ENCODE data around the gene TMEM116. TPM values are rescaled to one million over a fixed set of nuclear protein-coding genes. Genes with fewer than 3 reads are reported as not detected.

The TMEM116 gene
- total RNA-seq, 4 donors from 2014 or later = 3.5 to 8.4 (median 7.5) TPM

DNA sequence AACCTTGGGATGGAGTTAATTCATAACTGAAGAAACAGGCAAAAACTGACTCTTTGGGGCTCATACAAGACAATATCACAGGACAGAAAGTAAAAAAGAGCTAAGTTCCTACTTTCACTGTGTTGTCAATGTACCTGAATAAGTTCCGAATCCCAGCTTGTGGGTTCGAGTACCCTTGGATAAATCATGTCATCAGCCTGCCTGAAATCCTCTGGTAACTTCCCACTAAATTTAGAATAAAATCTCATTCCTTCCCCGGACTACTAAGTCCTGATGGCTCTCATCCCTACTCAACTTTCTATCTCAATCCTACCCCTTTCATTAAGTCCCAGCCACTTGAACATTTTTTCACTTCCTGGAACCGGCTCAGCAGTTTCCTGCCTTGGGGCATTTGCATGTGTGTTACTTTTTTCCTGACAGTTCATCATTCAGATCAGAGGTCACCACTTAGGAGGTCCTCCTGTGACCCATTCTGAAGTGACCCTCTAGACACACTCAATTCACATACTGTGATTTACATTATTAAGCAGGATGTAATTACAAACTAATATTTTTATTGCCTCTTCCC lies 12.9 kb upstream of the TMEM116 start:
- peaks cover 25 to 72% (median 59%) of the 10 kb centered on the region in 4 donors for H3K36me3 ChIP-seq
- TF ChIP-seq POLR2AphosphoS5 (IDR thresholded peaks at IDR 0.05) (no peak), EP300 (IDR thresholded peaks at IDR 0.05) (no peak), POLR2A (IDR thresholded peaks at IDR 0.05; ENCODE audit: low read depth) (no peak)
- TF ChIP-seq, protein P1, sequence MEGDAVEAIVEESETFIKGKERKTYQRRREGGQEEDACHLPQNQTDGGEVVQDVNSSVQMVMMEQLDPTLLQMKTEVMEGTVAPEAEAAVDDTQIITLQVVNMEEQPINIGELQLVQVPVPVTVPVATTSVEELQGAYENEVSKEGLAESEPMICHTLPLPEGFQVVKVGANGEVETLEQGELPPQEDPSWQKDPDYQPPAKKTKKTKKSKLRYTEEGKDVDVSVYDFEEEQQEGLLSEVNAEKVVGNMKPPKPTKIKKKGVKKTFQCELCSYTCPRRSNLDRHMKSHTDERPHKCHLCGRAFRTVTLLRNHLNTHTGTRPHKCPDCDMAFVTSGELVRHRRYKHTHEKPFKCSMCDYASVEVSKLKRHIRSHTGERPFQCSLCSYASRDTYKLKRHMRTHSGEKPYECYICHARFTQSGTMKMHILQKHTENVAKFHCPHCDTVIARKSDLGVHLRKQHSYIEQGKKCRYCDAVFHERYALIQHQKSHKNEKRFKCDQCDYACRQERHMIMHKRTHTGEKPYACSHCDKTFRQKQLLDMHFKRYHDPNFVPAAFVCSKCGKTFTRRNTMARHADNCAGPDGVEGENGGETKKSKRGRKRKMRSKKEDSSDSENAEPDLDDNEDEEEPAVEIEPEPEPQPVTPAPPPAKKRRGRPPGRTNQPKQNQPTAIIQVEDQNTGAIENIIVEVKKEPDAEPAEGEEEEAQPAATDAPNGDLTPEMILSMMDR (IDR thresholded peaks at IDR 0.05) = no peak
- H3K4me3 ChIP-seq = no peak overlapping the region
- no peak for DNase-seq (ENCODE audit: extremely low spot score)
- WGBS = 77% methylated on average over 4 of the region's 4 CpGs
- intact Hi-C loops (cut with DNase I) = no loop called here
- no peaks in the 10 kb centered on the region for H3K9me3 ChIP-seq
- no peak overlapping the region for H3K27ac ChIP-seq (replicated peaks in 1 of 4)
- H3K4me1 ChIP-seq = no peaks in the 10 kb centered on the region
- H3K27me3 ChIP-seq = no peaks in the 10 kb centered on the region

DNA sequence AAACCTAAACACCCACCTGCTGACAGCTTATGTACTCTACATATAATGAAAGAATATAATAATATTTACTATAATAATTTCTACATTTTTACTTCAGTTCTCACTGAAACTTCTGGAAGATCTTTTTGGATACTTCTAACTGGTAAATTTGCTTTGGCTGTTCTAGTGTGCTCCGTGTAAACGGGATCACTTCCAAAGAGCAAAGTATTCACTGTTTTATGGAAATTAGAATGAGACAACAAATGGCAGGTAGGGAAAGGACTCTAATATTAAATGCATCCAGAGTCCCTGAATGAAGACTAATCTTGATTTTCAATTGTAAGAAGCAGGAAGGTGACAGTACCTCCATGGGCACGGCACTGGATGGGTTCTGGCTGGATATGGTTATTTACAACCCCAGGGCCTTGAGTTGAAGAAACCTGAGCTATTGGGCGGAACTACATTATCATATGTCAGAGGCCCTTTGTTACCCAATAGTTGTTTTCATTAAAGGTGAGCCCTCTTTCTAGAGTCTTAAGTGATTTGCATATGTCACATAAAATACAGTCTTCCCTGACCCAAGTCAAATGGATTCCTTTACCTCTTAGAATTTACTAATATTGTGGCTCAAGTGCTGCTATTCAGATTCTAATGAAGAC lies 10.9 kb upstream of the TMEM116 start:
- Histone ChIP-seq H3K4me3 (no peak overlapping the region), H3K27ac (replicated peaks in 1 of 4) (no peak overlapping the region), H3K27me3 (no peaks in the 10 kb centered on the region), H3K9me3 (no peaks in the 10 kb centered on the region), H3K36me3 (peaks cover 19 to 74% (median 63%) of the 10 kb centered on the region in 4 donors), H3K4me1 (peaks cover 0 to 7% (median 0%) of the 10 kb centered on the region in 4 donors)
- intact Hi-C loops (cut with DNase I) = no loop called here
- 87% methylated on average over 4 of the region's 4 CpGs for WGBS
- TF ChIP-seq EP300 (IDR thresholded peaks at IDR 0.05) = no peak
- TF ChIP-seq, protein P1 (IDR thresholded peaks at IDR 0.05) = no peak
- TF ChIP-seq POLR2A (IDR thresholded peaks at IDR 0.05; ENCODE audit: low read depth) = no peak
- no peak for TF ChIP-seq POLR2AphosphoS5 (IDR thresholded peaks at IDR 0.05)
- DNase-seq (ENCODE audit: extremely low spot score) = no peak

DNA sequence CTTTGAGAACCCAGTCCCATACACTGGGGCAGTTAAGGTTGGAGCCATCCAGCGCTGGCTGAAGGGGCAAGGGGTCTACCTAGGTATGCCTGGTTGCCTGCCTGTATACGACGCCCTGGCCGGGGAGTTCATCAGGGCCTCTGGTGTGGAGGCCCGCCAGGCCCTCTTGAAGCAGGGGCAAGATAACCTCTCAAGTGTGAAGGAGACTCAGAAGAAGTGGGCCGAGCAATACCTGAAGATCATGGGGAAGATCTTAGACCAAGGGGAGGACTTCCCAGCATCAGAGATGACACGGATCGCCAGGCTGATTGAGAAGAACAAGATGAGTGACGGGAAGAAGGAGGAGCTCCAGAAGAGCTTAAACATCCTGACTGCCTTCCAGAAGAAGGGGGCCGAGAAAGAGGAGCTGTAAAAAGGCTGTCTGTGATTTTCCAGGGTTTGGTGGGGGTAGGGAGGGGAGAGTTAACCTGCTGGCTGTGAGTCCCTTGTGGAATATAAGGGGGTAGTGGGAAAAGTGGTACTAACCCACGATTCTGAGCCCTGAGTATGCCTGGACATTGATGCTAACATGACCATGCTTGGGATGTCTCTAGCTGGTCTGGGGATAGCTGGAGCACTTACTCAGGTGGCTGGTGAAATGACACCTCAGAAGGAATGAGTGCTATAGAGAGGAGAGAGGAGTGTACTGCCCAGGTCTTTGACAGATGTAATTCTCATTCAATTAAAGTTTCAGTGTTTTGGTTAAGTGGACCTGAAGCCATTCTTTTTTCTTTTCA lies 9.5 kb upstream of the TMEM116 start:
- DNase-seq (ENCODE audit: extremely low spot score) = no peak
- Histone ChIP-seq H3K27me3 (no peaks in the 10 kb centered on the region), H3K27ac (replicated peaks in 1 of 4) (no peak overlapping the region), H3K4me1 (peaks cover 0 to 10% (median under 1%) of the 10 kb centered on the region in 4 donors), H3K4me3 (no peak overlapping the region), H3K9me3 (no peaks in the 10 kb centered on the region), H3K36me3 (peaks cover 16 to 67% (median 57%) of the 10 kb centered on the region in 4 donors)
- TF ChIP-seq, protein P1 (IDR thresholded peaks at IDR 0.05) = no peak
- TF ChIP-seq POLR2AphosphoS5 (IDR thresholded peaks at IDR 0.05) = no peak
- TF ChIP-seq EP300 (IDR thresholded peaks at IDR 0.05) = no peak
- no peak for TF ChIP-seq POLR2A (IDR thresholded peaks at IDR 0.05; ENCODE audit: low read depth)
- 86% methylated on average over 11 of the region's 11 CpGs for WGBS
- intact Hi-C loops (cut with DNase I) = no loop called here

DNA sequence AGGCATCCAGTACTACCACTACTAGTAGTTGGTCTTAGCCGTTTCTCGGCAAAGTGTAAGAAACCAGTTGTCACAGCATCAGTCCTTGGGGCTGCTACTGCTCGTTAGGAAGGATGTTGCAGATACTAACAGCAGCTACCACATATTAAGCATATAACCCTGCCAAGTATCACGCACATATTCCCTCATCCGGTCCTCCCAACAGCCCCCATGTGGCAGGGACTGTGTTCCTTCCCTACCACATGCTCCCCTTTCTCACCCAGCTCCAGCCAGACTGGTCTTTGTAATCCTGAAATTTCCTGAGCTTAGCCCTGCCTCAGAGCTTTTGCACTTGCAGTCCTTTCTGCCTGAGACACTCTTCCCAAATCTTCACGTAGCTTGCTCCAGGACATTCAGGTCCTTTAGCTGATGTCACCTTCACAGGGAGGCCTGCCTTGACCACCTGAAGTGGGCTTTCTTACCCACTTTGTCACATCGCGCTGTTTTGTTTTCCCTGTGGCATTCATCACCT lies 8.0 kb upstream of the TMEM116 start:
- peaks cover 0 to 23% (median 3%) of the 10 kb centered on the region in 4 donors for H3K4me1 ChIP-seq
- intact Hi-C loops (cut with DNase I) = no loop called here
- no peak overlapping the region for H3K4me3 ChIP-seq
- H3K36me3 ChIP-seq = peaks cover 16 to 76% (median 61%) of the 10 kb centered on the region in 4 donors
- TF ChIP-seq, protein P1 (IDR thresholded peaks at IDR 0.05) = no peak
- TF ChIP-seq POLR2AphosphoS5 (IDR thresholded peaks at IDR 0.05) (no peak), EP300 (IDR thresholded peaks at IDR 0.05) (no peak), POLR2A (IDR thresholded peaks at IDR 0.05; ENCODE audit: low read depth) (no peak)
- no peak for DNase-seq (ENCODE audit: extremely low spot score)
- no peaks in the 10 kb centered on the region for H3K27me3 ChIP-seq
- H3K9me3 ChIP-seq = no peaks in the 10 kb centered on the region
- no peak overlapping the region for H3K27ac ChIP-seq (replicated peaks in 1 of 4)
- WGBS = 84% methylated on average over 8 of the region's 8 CpGs
